RWPE2 (cell line): Measurements from ENCODE around the gene CARD11.

ENCODE experiments used
- ATAC-seq: fragments of 200-7000 bp; cut with Tn5 transposase; 3 replicates; pipeline ENCODE4 v1.9.1; 2021; ENCODE audit warnings: low read depth
- DNase-seq: peaks from one replicate; pipeline ENCODE4 v3.0.0-alpha.2; 2020; ENCODE audit warnings: low spot score
- H3K27ac ChIP-seq: fragments of 450-650 bp; 2 replicates; pipeline ENCODE4 v1.5.1; 2017; ENCODE audit warnings: mild to moderate bottlenecking; ENCODE audit not compliant: poor library complexity, severe bottlenecking
- H3K27me3 ChIP-seq: fragments of 250-450 bp; sonication (Bioruptor Pico); 2 replicates; pipeline ENCODE4 v1.5.1; 2021; ENCODE audit warnings: mild to moderate bottlenecking, moderate library complexity; ENCODE audit not compliant: insufficient read depth, poor library complexity, severe bottlenecking
- H3K36me3 ChIP-seq: fragments of 250-450 bp; sonication (Bioruptor Pico); 2 replicates; pipeline ENCODE4 v1.5.1; 2020; ENCODE audit warnings: low read depth, mild to moderate bottlenecking, moderate library complexity
- H3K4me1 ChIP-seq: fragments of 250-450 bp; sonication (Bioruptor Pico); 2 replicates; pipeline ENCODE4 v1.5.1; 2021; ENCODE audit warnings: mild to moderate bottlenecking, moderate library complexity; ENCODE audit not compliant: insufficient read depth, poor library complexity, severe bottlenecking
- H3K4me3 ChIP-seq: fragments of 250-450 bp; sonication (Bioruptor Pico); 2 replicates; pipeline ENCODE4 v1.5.1; 2021; ENCODE audit warnings: mild to moderate bottlenecking, moderate library complexity; ENCODE audit not compliant: severe bottlenecking
- H3K9me3 ChIP-seq: fragments of 250-450 bp; sonication (Bioruptor Pico); 2 replicates; pipeline ENCODE4 v1.5.1; 2021; ENCODE audit warnings: mild to moderate bottlenecking, moderate library complexity; ENCODE audit not compliant: severe bottlenecking
- TF ChIP-seq, protein P1 (sequence below): fragments of 450-650 bp; IDR thresholded peaks from one replicate; pipeline ENCODE4 v1.5.1; 2017; ENCODE audit warnings: mild to moderate bottlenecking, moderate library complexity; ENCODE audit not compliant: poor library complexity, severe bottlenecking

Gene CARD11

DNA sequence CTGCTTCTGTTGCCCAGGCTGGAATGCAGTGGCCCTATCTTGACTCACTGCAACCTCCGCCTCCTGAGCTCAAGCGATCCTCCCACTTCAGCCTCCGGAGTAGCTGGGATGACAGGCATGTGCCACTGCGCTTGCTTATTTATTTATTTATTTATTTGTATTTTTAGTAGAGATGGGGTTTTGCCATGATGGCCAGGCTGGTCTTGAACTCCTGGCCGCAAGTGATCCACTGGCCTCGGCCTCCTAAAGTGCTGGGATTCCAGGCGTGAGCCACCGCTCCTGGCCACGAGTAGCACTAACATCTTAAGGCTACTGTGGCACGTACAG is 70.9 kb downstream of the CARD11 start:
- TF ChIP-seq, protein P1, sequence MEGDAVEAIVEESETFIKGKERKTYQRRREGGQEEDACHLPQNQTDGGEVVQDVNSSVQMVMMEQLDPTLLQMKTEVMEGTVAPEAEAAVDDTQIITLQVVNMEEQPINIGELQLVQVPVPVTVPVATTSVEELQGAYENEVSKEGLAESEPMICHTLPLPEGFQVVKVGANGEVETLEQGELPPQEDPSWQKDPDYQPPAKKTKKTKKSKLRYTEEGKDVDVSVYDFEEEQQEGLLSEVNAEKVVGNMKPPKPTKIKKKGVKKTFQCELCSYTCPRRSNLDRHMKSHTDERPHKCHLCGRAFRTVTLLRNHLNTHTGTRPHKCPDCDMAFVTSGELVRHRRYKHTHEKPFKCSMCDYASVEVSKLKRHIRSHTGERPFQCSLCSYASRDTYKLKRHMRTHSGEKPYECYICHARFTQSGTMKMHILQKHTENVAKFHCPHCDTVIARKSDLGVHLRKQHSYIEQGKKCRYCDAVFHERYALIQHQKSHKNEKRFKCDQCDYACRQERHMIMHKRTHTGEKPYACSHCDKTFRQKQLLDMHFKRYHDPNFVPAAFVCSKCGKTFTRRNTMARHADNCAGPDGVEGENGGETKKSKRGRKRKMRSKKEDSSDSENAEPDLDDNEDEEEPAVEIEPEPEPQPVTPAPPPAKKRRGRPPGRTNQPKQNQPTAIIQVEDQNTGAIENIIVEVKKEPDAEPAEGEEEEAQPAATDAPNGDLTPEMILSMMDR = no peak
- Histone ChIP-seq H3K36me3 (no peaks in the 10 kb centered on the region), H3K4me1 (no peaks in the 10 kb centered on the region), H3K27ac (no peak overlapping the region), H3K4me3 (no peak overlapping the region), H3K27me3 (no peaks in the 10 kb centered on the region), H3K9me3 (no peaks in the 10 kb centered on the region)
- ATAC-seq = no peak
- no peak for DNase-seq

DNA sequence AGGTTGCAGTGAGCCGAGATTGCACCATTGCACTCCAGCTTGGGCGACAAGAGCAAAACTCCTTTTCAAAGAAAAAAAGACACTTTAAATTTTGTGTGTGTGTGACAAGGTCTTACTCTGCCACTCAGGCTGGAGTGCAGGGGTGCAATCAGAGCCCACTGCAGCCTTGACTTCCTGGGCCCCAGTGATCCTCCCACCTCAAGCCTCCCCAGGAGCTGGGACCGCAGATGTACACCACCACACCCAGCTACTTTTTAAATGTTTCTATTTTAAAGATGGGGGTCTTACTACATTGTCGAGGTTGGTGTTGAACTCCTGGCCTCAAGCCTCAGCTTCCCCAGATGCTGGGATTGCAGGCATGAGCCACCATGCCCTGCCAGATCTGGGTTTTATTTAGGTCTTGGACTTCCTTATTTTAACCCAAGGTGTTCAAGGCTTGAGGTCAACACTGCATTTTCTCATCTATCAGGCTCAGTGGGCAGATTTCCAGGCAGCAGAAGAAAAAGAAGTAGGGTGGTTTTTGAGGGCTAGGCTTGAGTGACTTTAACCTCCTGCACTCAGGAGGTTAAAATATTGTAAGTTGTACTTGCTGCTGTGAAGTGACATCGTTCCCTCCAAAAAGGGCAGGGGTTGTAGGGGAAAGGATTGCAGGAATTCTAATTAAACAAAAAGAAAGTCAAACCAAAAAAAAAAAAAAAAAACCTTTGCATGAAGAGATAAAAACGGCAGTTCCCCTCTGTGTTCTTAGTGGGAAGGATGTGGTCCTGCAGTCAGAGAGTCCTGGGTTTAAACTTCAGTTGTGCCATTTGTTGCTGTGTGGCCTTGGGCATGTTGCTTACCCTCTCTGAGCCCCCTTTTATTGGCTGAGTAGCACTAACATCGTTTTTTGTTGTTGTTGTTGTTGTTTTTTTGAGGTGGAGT is 71.5 kb downstream of the CARD11 start:
- Histone ChIP-seq H3K36me3 (no peaks in the 10 kb centered on the region), H3K9me3 (no peaks in the 10 kb centered on the region), H3K4me3 (no peak overlapping the region), H3K27me3 (no peaks in the 10 kb centered on the region), H3K4me1 (no peaks in the 10 kb centered on the region), H3K27ac (no peak overlapping the region)
- ATAC-seq (no peak), DNase-seq (no peak)
- TF ChIP-seq, protein P1 = no peak

DNA sequence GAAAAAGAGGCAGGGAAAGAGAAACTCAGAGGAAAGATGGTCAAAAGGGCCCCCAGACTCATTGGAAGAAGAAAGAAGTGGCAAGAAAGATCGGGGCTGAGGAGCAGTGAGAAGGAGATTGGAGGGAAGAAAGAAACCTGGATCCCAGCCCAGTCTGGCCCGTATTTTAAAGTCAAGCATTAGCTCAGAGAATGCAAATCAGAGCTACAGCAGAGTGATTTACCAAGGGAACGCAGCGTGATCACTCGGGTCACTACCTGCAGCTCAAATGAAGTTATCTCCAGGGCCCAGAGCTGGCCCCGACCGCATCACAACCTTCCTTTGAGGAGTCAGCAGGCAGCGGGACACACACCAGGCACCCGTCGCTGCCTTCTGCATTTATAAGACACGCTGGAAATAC is 72.8 kb downstream of the CARD11 start:
- H3K4me1 ChIP-seq = no peaks in the 10 kb centered on the region
- no peak overlapping the region for H3K4me3 ChIP-seq
- no peak for DNase-seq
- H3K36me3 ChIP-seq = no peaks in the 10 kb centered on the region
- ATAC-seq = no peak
- H3K9me3 ChIP-seq = no peaks in the 10 kb centered on the region
- H3K27me3 ChIP-seq = no peaks in the 10 kb centered on the region
- TF ChIP-seq, protein P1 = no peak
- no peak overlapping the region for H3K27ac ChIP-seq

GRCh38 chr7:2970307-2970664 is 73.4 kb downstream of the CARD11 start:
- no peak for DNase-seq
- Histone ChIP-seq H3K27ac (no peak overlapping the region), H3K4me1 (no peaks in the 10 kb centered on the region), H3K4me3 (no peak overlapping the region), H3K36me3 (no peaks in the 10 kb centered on the region), H3K27me3 (no peaks in the 10 kb centered on the region), H3K9me3 (no peaks in the 10 kb centered on the region)
- no peak for ATAC-seq
- TF ChIP-seq, protein P1 = no peak
